HG03045 (cell line): Measurements from ENCODE around the gene RAD51B.

Source experiments
- ATAC-seq: cut with Tn5 transposase; IDR thresholded peaks from one replicate; pipeline ENCODE4 v1.9.1; 2021; ENCODE audit warnings: mild to moderate bottlenecking, moderate library complexity; ENCODE audit not compliant: unreplicated experiment

Gene RAD51B

DNA sequence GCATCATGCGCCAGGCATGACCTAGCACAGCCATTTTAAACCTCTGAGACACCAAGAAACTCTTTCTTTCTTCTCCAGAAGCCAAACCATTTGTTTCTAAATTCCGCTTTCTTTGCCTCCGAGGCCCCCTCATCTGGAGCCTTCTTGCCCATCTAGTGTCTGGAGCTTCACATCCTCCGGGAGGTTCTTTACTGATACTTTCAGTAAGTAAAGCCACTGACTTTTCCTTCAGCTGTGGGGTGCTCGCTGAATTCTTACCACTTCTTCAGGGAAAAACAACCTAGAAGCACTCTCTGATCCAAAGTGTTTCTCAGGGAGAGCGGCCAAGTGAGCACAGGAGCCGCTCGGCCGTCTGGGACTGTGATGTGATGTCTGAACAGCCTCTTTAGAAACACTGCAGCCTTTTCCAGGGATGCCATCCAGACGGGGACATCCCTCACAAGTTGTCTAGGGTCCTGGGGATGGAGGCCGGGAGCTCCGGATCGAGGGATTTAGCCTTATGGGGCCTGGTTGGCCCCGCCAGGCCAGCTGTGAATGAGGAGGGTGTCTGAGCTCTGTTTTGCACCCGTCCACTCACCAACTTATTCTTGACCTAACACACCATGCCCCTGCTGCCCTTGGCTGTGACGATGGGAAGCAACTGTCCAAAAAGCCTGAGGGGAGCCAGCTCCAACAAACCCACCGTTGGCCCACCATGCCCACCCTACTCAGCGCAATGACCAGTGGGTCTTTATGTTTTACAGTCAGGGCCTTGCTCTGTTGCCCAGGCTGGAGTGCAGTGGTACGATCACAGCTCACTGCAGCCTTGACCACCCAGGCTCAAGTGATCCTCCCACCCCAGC, 812.7 kb downstream of the RAD51B start:
- ATAC-seq, result no peak

DNA sequence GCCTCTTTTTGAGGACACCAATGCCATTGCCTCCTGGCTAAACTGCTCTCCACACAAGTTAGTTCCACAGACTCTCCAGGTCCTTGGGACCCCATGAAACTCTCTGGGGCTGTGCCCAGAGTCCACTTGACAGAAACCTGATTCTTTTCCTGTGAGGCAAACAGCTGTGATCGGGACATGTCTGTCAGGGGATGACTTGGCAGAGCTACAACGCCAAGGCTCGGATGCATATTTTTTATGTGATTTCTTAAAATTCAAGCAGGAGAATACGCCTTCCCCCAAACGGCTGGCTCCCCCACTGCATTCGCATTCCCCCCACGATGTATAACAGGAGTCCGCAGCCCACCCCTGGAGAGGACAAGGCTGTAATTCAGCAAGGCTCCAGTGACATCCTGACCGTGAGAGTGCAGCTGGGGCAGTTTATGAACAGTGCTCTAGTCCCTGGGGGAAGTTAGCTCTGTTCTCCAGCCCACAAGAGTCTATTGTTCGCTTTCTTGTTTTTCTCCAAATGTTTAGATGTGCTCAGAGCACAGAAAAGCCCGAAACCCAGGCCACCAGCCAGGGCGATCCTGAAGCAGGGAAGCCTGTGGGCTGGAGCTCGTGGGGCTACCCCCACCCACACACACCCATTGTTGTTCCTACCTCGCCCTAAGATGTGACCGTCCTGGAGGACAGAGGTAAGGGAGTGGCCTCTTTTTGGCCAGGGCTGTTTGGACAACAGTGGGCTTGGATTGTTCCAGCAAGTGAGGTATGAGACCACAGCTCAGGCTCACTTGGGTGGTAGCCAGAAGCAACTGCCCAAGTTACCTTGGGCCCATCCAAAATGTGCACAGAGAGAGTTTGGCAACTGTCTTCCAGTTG, 813.8 kb downstream of the RAD51B start:
- no peak for ATAC-seq

DNA sequence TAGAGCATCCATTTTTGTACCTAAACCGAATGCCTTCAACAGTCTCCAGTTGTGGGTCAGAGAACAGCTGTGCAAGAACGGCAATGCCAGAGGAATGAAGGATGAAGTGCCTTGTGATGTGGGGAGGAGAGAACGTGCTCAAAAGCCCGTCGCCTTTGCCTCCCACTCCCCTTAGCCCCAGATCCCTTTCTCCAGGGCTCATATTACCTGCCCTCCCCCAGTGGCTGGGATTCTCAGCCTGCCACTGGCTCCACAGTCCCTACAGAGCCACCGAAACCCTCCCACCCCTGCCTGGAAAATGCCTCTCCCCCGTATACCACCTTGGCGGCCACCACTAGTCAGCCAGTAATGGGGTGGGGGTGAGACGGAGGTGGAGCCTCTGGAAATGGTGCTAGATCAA, 814.8 kb downstream of the RAD51B start:
- ATAC-seq, result no peak

DNA sequence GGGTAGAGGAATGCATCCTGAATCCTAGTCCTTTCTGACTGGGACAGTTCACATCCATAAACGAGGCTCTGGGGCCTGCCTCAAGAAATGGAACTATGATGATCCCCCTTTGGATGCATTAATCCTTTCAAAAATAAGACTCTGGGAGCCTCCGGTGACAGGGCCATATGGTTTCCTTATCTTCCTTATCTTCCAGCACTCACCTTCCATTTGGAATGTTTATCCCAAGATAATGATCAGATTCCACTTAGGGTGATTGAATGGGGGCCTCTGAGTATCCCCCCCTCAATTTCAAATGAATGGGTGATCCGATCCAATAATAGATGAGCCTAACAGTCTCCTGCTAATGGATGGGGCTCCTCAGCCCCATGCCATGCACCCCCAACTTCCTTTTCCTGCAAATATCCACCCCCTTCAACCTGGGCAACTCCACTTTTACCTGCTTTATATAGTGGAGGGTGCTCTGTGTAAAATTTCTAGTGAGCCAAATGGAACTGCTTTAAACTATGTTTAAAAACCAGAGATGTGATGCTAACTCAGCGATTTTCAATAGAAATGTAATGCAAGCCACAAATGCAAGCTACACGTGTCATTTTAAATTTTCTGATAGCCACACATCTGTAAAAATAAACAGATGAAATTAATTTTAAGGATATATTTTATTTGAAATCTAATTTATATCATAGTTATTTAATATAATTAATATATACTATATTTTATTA, 815.5 kb downstream of the RAD51B start:
- ATAC-seq, result no peak

DNA sequence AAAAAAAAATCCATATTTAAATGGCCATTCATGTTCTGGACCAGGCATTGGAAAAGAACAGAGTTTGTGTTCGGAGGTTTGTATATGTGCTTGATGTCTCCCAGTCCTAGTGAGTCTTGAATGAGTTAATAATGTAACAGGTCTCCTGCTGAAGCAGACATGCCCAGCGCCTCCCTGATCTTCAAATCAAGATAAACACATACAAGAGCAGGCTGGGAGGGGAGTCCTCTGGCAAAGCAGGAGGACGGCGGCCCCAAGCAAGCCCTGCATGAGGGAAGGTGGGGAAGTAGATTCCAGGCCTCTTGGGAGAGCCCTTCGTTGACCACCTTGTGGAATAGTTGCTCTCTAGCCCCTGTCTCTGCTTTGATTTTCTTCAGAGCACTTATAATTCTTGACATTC, 817.0 kb downstream of the RAD51B start:
- ATAC-seq, result no peak

DNA sequence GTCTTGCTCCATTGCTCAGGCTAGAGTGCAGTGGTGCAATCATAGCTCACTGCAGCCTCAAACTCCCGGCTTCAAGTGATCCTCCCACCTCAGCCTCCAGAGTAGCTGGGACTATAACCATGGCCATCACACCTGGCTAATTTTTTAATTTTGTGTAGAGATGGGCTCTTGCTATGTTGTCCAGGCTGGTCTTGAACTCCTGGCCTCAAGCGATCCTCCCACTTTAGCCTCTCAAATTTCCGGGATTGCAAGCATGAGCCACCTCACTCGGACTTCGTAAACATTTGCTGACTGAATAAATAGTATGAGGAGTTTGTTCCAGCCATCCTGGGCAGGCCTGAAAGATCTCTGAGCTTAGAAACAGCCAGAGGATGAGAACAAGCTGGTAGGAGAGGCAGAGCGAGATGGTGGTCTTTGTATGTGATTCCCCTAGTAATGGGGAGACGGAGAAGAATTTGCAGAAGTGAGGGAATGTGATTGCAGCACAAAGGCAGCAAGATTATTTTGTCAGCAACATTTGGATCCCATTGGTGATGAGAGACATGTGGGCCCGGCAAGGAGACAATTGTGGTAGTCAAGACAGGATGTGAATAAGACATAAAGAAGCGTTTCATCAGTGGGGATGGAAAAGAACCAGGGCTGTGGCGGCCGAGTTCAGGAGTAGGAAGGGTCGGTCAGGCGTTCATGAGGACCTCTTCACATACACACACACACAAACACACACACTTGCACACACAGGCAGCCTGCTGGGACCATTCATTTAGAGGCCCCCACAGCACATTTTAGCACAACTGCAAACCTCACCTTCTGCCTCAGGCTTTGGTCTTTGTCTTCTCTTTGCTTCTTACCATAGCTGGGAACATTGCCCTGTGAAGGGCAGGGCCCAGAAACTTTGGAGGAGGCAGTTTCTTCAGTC, 817.8 kb downstream of the RAD51B start:
- no peak for ATAC-seq

DNA sequence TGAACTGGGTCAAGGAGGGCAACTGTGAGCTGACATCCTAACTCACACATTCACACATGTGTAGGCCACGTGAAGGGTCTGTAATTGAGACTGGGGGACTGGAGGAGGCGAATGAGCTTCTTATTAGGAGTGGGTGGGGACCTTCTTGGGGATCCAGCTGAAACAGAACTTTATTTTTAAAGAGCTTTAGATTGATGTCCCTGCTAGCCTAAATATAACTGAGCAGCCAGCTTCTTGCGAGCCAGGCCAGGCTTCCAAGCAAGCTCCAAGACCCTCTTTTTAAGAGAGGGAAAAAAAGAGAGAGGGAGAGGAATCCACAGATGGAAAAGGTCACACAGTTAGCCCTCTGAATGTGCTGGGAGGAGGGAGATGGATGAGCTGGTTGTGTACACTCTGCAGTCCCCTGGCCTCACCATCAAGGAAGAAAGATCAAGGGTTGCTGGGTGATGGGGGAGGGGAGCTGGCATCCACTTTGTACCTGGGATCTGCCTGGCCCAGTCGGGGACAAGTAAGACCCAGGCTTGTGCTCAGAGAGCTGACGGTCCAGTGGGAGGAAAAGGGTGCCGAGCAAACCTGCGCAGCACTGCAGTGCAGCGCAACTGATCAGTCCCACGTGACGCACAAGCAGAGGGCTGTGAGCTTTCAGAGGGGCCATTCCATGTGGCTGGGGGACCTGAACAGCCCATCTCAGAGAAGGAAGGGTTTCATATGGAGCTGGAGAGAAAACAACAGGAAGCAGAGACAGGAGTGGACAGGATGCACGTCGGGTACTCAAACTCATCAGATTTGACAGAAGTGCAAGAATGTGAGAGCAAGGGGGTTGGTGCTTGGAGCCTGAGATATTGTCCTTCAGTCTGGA, 818.8 kb downstream of the RAD51B start:
- ATAC-seq, result no peak

DNA sequence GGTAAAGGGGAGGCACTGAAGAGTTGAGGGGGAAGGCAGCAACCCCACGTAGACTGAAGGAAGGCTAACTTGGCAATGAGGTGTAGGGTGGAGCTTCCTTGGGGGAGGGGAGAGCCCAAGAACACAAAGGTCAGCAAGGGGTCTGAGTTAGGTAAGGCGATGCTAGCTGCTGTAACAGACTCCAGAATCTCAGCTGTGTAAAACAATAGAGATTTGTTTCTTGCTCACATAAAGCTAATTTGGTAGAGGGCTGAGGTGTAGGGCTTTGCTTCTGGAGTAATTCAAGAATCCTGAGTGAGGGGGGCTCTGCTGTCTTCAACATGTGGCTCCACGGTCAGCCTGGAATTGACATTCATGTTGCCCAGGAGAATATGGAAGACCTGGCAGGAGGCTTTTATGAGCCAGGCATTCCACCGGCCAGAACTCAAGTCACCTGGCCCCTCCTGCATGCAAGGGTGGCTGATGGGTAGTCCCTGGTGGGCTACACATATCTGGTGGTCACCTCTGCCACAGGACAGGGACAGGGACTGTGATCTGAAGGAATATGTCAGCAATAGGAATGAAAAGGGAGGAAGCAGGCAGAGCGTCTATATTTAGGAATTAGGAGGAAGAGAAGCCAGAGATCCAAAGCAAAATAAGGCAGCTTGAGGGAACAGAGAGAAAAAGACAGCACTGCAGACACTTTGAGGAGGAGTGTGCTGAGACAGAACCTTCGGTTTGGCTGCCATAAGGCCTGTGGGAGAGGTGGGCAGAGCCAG, 819.6 kb downstream of the RAD51B start:
- no peak for ATAC-seq

DNA sequence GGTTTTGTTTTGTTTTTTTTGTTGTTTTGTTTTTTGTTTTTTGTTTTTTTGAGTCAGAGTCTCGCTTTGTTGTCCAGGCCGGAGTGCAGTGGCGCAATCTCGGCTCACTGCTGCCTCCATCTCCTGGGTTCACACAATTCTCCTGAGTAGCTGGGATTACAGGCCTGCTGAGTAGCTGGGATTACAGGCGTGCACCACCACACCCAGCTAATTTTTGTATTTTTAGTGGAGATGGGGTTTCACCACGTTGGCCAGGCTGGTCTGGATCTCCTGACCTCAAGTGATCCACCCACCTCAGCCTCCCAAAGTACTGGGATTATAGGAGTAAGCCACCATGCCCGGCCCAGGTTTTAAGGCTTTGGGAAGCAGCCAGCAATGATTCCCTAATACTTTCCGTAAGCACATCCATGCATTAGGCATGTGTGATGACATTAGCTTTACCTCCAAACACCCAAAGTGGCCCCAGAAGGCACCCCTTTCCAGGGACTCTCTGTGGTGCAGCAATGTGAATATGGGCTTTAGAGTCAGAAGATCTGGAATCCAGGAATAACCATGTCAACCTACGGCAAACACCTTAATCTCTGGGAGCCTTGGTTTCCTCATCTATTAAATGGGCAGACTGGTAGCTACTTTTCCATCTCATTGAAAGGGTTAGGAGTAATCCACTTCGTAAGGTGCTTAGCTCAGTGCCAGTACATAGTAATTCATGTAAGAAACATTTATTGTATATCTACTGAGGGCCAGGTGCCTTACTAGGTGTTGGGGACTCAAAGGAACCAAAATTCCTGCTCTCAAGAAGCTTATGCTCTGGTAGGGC, 820.4 kb downstream of the RAD51B start:
- no peak for ATAC-seq

DNA sequence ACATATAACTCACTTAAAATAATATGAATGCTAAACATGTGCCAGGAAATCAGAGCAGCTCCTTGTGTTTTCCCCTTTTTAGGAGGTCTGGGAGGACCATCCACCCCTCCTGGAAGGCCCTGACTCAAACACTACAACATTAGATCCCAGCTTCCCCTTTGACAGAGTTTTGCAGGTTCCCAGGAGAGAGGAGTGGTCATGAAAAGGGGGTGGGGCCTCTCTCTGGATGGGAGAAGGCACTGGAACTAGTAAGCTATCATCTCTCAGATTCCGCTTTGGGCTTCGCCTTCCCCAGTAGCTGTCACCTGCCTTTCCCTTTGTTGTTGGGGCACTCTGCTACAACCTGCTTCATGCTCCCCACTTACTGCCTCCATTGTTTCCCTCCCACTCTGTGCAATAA, 824.1 kb downstream of the RAD51B start:
- ATAC-seq, result no peak

DNA sequence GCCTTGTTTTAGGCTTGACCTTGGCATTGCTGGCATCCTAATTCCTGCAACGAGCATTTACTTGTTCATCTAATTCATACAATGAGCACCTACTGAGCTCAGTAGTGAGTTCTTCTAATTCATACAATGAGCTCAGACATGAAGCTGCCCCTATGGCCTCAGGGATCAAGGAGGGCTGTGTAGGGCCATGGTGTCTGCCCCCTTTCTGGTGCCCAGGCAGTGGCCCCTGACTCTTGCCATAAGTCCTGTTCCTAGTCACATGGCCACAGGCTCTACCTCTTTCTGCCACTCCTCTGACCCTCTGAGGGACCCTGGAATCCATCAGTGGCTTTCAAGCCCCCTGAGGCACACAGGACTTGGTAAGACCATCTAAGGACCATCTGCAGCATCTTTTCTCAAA, 824.5 kb downstream of the RAD51B start:
- no peak for ATAC-seq

DNA sequence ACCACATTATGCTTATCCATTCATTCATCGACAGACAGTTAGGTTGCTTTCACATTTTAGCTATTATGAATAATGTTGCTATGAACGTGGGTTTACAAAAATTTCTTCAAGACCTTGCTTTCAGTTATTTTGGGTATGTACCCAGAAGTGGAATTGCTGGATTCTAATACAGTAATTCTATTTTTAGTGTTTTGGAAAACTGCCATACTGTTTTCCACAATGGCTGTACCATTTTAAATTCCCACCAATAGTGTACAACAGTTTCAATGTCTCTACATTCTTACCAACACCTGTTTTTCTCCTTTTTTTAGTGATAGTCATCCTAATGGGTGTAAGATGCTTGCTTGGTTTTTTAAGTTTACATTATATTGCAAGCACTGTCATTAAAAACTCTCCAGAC, 825.8 kb downstream of the RAD51B start:
- no peak for ATAC-seq

DNA sequence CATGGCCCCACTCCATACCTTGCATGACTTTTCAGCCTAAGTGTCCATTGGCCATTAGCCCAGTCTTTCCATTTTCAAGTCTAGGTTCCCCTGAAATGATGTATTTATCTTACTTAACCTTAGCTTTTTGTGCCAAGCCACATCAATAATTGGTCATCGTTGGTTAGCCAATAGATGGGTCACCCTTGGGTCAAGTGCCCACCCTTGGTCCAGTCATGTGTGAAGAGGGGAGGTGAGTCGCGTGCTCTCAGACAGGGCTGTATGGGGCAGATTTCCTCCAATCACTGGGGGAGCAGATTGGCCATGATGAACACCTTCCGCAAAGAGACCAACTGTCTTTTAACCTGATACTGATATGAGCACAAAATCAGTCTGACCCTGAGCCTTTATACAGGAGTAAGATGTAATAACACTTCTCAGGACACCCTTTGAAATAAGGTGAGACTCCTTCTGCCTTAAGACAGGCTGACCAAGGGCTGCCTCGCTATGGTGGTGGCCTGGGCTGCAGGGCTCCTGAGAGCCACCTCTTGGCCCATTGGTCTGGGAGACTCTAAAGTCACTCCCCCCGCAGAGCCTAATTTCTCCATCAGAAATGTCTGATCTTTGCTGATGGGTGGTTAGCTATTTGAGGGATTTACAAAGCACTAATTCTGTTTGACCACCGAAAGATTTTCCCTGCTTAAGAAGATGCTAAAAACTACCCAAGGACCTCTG, 830.1 kb downstream of the RAD51B start:
- no peak for ATAC-seq

DNA sequence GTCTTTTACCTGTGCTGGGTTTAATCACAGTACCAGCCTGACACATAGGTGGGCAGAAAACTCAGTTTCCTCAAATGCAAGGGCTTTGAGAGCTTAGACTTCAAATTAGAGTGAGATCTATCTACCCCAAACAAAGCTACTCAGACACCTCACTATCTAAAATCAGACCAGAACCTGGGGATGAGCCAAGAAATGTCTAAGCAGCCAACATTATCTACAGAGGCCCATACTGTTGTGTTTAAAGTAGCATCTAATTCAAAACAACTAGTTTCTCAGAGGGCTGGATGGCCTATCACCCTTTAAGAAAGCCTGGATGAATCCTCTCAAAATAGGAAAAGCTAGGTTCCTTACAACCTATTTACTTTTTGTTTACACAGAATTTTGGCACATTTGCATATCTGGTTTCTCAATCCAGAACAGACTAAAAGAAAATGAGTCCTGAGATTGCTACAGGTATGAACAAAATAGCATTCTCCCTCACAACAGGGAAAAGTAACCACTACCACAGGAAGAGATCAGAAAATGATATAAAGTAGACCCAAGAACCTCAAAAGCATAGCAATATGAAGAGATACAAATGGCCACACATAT, 830.9 kb downstream of the RAD51B start:
- ATAC-seq, result no peak

DNA sequence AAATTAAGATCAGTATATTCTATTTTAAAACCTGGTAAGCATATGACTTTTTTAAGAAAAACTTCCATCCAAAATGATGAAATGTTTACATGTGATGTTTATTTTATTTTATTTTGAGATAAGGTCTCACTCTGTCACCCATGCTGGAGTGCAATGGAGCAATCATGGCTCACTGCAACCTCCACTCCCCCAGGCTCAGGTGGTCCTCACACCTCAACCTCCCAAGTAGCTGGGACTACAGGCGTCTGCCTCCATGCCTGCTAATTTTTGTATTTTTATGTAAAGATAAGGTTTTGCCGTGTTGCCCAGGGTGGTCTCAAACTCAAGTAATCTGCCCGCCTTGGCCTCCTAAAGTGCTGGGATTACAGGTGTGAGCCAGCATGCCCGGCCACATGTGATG, 831.5 kb downstream of the RAD51B start:
- no peak for ATAC-seq

DNA sequence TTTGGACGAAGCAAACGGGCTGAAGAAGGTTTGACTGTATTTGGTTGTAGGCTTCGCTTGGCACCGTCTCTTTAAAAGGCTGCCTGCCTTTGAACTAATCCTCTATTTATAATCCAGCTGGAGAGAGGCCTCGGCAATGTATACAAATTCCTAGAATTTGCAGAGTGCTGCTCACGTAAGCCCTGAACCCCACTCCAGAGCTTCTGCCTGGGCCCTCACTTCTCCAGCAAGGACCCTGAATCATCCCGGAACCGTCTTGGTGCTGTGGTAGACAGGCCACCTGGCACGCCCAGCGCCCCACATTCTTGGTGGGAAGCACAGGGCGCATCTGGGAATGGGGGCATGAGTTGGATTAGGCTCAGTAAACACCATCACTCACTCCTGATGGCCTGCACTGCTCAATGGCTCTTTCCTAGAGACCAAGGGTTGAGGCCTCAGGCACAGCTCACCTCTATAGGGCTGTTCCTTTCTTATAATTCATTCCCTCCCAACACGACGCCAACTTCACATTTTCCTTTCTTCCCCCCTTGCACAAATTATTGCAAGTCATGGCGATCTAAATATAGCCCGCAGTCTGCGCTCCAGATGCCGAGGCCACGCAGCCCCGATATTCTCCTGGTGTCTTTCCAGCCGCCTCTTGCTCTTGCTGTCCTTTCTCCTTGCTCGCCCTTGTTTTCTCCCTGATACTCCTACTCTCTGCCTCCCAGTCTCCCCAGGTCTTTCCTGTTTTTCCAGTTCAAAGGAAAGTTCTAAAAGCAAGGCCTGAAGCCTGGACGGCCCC, 832.3 kb downstream of the RAD51B start:
- no peak for ATAC-seq
